Uterus (tissue), 4 donors: ENCODE results near the gene VANGL1. TPM values are rescaled to one million over a fixed set of nuclear protein-coding genes. Genes with fewer than 3 reads are reported as not detected.

Experiments used
- DNase-seq, 2 donors: peaks; one replicate each; pipeline ENCODE4 v3.0.0-alpha.2; 2019 to 2020
- H3K27ac ChIP-seq, 2 donors: fragments of 200-600 bp; sonication (generic); 1 replicate in 1 of 2; 2 replicates in 1 of 2; pipeline ENCODE4 v1.5.1; 2016 to 2018
- H3K27me3 ChIP-seq, 2 donors: fragments of 200-600 bp; sonication (generic); one replicate each; pipeline ENCODE4 v1.5.1; 2018 to 2019; ENCODE audit warnings: control low read depth in 1 of 2
- H3K36me3 ChIP-seq, 2 donors: fragments of 200-600 bp; sonication (generic); one replicate each; pipeline ENCODE4 v1.5.1; 2019; ENCODE audit warnings: control low read depth in 1 of 2
- H3K4me1 ChIP-seq, 2 donors: fragments of 200-600 bp; sonication (generic); one replicate each; pipeline ENCODE4 v1.5.1; 2018 to 2019; ENCODE audit warnings: control low read depth in 1 of 2
- H3K4me3 ChIP-seq, 2 donors: fragments of 200-600 bp; sonication (generic); 1 replicate in 1 of 2; 2 replicates in 1 of 2; pipeline ENCODE4 v1.5.1; 2018 to 2019; ENCODE audit warnings: mild to moderate bottlenecking in 1 of 2
- H3K9me3 ChIP-seq, 2 donors: fragments of 200-600 bp; sonication (generic); one replicate each; pipeline ENCODE4 v1.5.1; 2019; ENCODE audit warnings: control low read depth in 1 of 2
- POLR2A ChIP-seq, 2 donors: fragments of 450-650 bp; IDR thresholded peaks; one replicate each; pipeline ENCODE4 v1.6.1; 2016; ENCODE audit warnings: antibody characterized with exemption in 2 of 2, mild to moderate bottlenecking in 1 of 2, moderate library complexity in 1 of 2
- intact Hi-C: fragments of 100-400 bp; cut with DNase I; formaldehyde crosslinking; loops from one replicate; pipeline ENCODE4 v1.15.1; 2023; ENCODE audit warnings: low total_unique reads
- total RNA-seq, 4 donors: library from RNA; depleted of rRNA in 3 of 4; stranded (reverse); fragments of >200 nt in 3 of 4; gene quantifications; one replicate each; pipeline versions ENCODE4 v1.1.0 to v1.2.4, GENCODE V29; 2014 to 2023
- TF ChIP-seq, protein P1 (sequence below), 4 experiments: fragments of 200-600 bp in 2 of 4; fragments of 450-650 bp in 2 of 4; sonication (generic) in 2 of 4; IDR thresholded peaks; one replicate each; pipeline ENCODE4 v1.5.1; 2016 to 2019; ENCODE audit warnings: antibody characterized with exemption in 4 of 4, mild to moderate bottlenecking in 2 of 4, moderate library complexity in 1 of 4
- donor health status: DM: yes; HTN: yes; CAD: no.

VANGL1 gene
- total RNA-seq, 4 donors from 2014 or later = 2.8 to 22.3 (median 11.9) TPM

GRCh38 chr1:115595279-115596079, 46.3 kb upstream of the VANGL1 start:
- intact Hi-C loops = no loop called here
- DNase-seq = peak; percentile 89 to 90
- Histone ChIP-seq H3K9me3 (no peaks in the 10 kb centered on the region), H3K4me3 (no peak overlapping the region), H3K4me1 (no peaks in the 10 kb centered on the region), H3K27me3 (no peaks in the 10 kb centered on the region), H3K27ac (no peak overlapping the region), H3K36me3 (no peaks in the 10 kb centered on the region)
- TF ChIP-seq, protein P1, sequence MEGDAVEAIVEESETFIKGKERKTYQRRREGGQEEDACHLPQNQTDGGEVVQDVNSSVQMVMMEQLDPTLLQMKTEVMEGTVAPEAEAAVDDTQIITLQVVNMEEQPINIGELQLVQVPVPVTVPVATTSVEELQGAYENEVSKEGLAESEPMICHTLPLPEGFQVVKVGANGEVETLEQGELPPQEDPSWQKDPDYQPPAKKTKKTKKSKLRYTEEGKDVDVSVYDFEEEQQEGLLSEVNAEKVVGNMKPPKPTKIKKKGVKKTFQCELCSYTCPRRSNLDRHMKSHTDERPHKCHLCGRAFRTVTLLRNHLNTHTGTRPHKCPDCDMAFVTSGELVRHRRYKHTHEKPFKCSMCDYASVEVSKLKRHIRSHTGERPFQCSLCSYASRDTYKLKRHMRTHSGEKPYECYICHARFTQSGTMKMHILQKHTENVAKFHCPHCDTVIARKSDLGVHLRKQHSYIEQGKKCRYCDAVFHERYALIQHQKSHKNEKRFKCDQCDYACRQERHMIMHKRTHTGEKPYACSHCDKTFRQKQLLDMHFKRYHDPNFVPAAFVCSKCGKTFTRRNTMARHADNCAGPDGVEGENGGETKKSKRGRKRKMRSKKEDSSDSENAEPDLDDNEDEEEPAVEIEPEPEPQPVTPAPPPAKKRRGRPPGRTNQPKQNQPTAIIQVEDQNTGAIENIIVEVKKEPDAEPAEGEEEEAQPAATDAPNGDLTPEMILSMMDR (IDR thresholded peaks at IDR 0.05) = peak; percentile 78 to 92 (median 90)
- no peak for TF ChIP-seq POLR2A (IDR thresholded peaks at IDR 0.05)

- DNase-seq = no peak
- Histone ChIP-seq H3K9me3 (no peaks in the 10 kb centered on the region), H3K27ac (no peak overlapping the region), H3K27me3 (no peaks in the 10 kb centered on the region), H3K4me1 (no peaks in the 10 kb centered on the region), H3K4me3 (no peak overlapping the region), H3K36me3 (no peaks in the 10 kb centered on the region)
- no peak for TF ChIP-seq POLR2A (IDR thresholded peaks at IDR 0.05)
- TF ChIP-seq, protein P1 (IDR thresholded peaks at IDR 0.05) = no peak
- intact Hi-C loops = no loop called here
Observed at GRCh38 chr1:115596080-115596780, 45.5 kb upstream of the VANGL1 start.

GRCh38 chr1:115604508-115604907, 37.3 kb upstream of the VANGL1 start:
- no peak for DNase-seq
- Histone ChIP-seq H3K36me3 (no peaks in the 10 kb centered on the region), H3K27ac (no peak overlapping the region), H3K4me3 (no peak overlapping the region), H3K4me1 (no peaks in the 10 kb centered on the region), H3K9me3 (no peaks in the 10 kb centered on the region), H3K27me3 (no peaks in the 10 kb centered on the region)
- TF ChIP-seq, protein P1 (IDR thresholded peaks at IDR 0.05) = no peak
- TF ChIP-seq POLR2A (IDR thresholded peaks at IDR 0.05) = no peak
- intact Hi-C loops = no loop called here

DNA sequence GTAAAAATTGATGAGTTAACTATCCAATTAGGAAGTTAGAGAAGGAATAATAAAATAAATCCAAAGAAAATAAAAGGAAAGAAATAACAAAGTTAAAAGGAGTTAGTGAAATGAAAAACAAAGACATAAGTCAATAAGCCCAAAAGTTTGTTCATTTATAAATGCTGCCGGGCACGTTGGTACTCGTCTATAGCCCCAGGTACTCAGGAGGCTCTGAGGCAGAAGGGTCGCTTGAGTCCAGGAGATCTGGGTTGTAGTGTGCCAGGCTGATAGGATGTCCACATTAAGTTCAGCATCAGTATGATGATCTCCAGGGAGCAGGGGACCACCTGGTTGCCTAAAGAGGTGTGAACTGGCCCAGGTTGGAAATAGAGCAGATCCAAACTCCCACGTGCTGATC, 35.5 kb upstream of the VANGL1 start:
- no peaks in the 10 kb centered on the region for H3K36me3 ChIP-seq
- no peak for TF ChIP-seq POLR2A (IDR thresholded peaks at IDR 0.05)
- TF ChIP-seq, protein P1 (IDR thresholded peaks at IDR 0.05) = no peak
- no peak overlapping the region for H3K27ac ChIP-seq
- H3K27me3 ChIP-seq = no peaks in the 10 kb centered on the region
- no peaks in the 10 kb centered on the region for H3K4me1 ChIP-seq
- intact Hi-C loops = no loop called here
- no peak for DNase-seq
- no peak overlapping the region for H3K4me3 ChIP-seq
- H3K9me3 ChIP-seq = no peaks in the 10 kb centered on the region

DNA sequence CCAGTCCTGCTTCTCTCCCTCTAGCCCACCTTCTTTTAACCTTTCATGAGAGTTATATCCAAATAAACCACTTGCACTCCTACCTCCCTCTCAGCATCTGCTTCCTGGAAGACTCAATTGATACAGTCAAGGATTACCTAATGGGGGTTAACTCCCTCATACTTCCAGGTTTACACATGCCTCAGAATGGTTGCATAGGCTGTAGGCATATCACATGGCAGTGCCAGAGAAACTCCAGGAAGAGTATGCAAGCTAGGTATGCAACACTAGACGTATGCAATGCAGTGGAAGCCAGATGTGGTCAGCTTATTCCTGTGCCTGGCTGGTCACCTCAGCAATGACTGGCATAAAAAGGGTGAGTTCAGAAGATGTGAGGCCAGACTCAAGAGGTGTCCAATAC, 32.7 kb upstream of the VANGL1 start:
- Histone ChIP-seq H3K27ac (no peak overlapping the region), H3K9me3 (no peaks in the 10 kb centered on the region), H3K36me3 (no peaks in the 10 kb centered on the region), H3K27me3 (no peaks in the 10 kb centered on the region), H3K4me3 (no peak overlapping the region), H3K4me1 (no peaks in the 10 kb centered on the region)
- no peak for TF ChIP-seq POLR2A (IDR thresholded peaks at IDR 0.05)
- TF ChIP-seq, protein P1 (IDR thresholded peaks at IDR 0.05) = no peak
- intact Hi-C loops = no loop called here
- DNase-seq = no peak
